K562 (cell line): Measurements from ENCODE around the gene CD274. TPM values are rescaled to one million over a fixed set of nuclear protein-coding genes. Genes with fewer than 3 reads are reported as not detected.

Experiments used
- ARID4B ChIP-seq: sonication (generic); formaldehyde crosslinking; IDR thresholded peaks from 2 replicates; pipeline ENCODE4 v1.8.0; 2022; ENCODE audit warnings: mild to moderate bottlenecking, missing genetic modification reagents
- CBFA2T2 ChIP-seq: fragments of 450-650 bp; conservative IDR thresholded peaks from 2 replicates; pipeline ENCODE4 v1.6.1; 2017; ENCODE audit warnings: mild to moderate bottlenecking
- E2F6 ChIP-seq, 2 experiments: IDR thresholded peaks; 2 replicates each; pipeline ENCODE4 v1.6.1; 2011; ENCODE audit warnings: borderline replicate concordance in 1 of 2, control low read depth in 1 of 2, low read depth in 1 of 2, low read length in 1 of 2, mild to moderate bottlenecking in 1 of 2, mixed read lengths in 1 of 2, moderate library complexity in 1 of 2; ENCODE audit not compliant: insufficient read depth in 1 of 2, insufficient read length in 1 of 2, poor library complexity in 1 of 2, severe bottlenecking in 1 of 2; ENCODE audit errors: extremely low read depth in 1 of 2
- FUS ChIP-seq: fragments of 200-400 bp; formaldehyde crosslinking; optimal IDR thresholded peaks from 2 replicates; pipeline ENCODE3; 2017; ENCODE audit warnings: low read depth, low read length
- NRF1 ChIP-seq, 2 experiments: fragments of 450-650 bp; IDR thresholded peaks in 1 of 2; conservative IDR thresholded peaks in 1 of 2; 2 replicates each; pipeline ENCODE4 v1.6.1; 2014; ENCODE audit warnings: mild to moderate bottlenecking in 2 of 2
- PHTF2 ChIP-seq: fragments of 250-450 bp; sonication (Bioruptor Pico); IDR thresholded peaks from 2 replicates; pipeline ENCODE4 v1.5.0; 2021; ENCODE audit warnings: mild to moderate bottlenecking
- TCF15 ChIP-seq: fragments of 250-450 bp; sonication (Bioruptor Pico); IDR thresholded peaks from 2 replicates; pipeline ENCODE4 v1.8.0; 2022; ENCODE audit warnings: moderate library complexity, mild to moderate bottlenecking, inconsistent platforms
- U2AF2 ChIP-seq: fragments of 200-400 bp; formaldehyde crosslinking; optimal IDR thresholded peaks from 2 replicates; pipeline ENCODE3; 2017; ENCODE audit warnings: low read depth, mild to moderate bottlenecking, low read length
- ZBTB40 ChIP-seq, 2 experiments: fragments of 450-650 bp in 1 of 2; sonication (generic) in 1 of 2; formaldehyde crosslinking in 1 of 2; IDR thresholded peaks; 2 replicates each; pipeline versions ENCODE4 v1.7.1 to v1.9.0; 2016 to 2022; ENCODE audit warnings: inconsistent platforms in 1 of 2, mild to moderate bottlenecking in 1 of 2, missing genetic modification reagents in 1 of 2
- ZFP30 ChIP-seq: fragments of 250-450 bp; sonication (Bioruptor Pico); IDR thresholded peaks from 2 replicates; pipeline ENCODE4 v1.8.0; 2022; ENCODE audit warnings: moderate library complexity, mild to moderate bottlenecking, inconsistent platforms, borderline replicate concordance
- polyA plus RNA-seq, 8 experiments: library from polyadenylated mRNA; depleted of rRNA in 4 of 8; stranded (reverse) in 5 of 8; unstranded in 3 of 8; fragments of >200 nt; fragmentation: Nextera tagmentation in 2 of 8; fragmentation: Illumina TruSeq in 1 of 8; extraction: Ambion mirVana in 2 of 8; extraction: Trizol in 1 of 8; gene quantifications; 2 replicates each; pipeline versions ENCODE4 v1.2.1 to v1.2.3, GENCODE V29; 2011 to 2014; ENCODE audit warnings: inconsistent platforms in 1 of 8, missing spikeins in 1 of 8
- total RNA-seq, 7 experiments: library from RNA; depleted of rRNA in 6 of 7; stranded (reverse); fragments of >200 nt in 6 of 7; fragmentation: Illumina TruSeq in 2 of 7; extraction: Trizol in 2 of 7; gene quantifications; 2 replicates each; pipeline versions ENCODE4 v1.2.1 to v1.2.3, GENCODE V29; 2011 to 2021; ENCODE audit warnings: low replicate concordance in 1 of 7

The CD274 gene
- total and polyA plus RNA-seq, 9 of the 15 experiments (the other 6 are each of a cell fraction or from before 2014, with no cell fraction given): 0.07 to 0.51 (median 0.30) TPM; not detected in 1

- TF ChIP-seq ZBTB40 (IDR thresholded peaks at IDR 0.05) (no peak), ZBTB40 (CRISPR knock-in tag; IDR thresholded peaks at IDR 0.05) (no peak), CBFA2T2 (no peak), ZFP30 (no peak), NRF1 (conservative IDR thresholded peaks at IDR 0.05 in 1 of 2, IDR thresholded peaks at IDR 0.05 in 1 of 2) (no peak), TCF15 (no peak), E2F6 (IDR thresholded peaks at IDR 0.05; ENCODE audit: borderline replicate concordance in 1 of 2, extremely low read depth in 1 of 2, insufficient read depth in 1 of 2, insufficient read length in 1 of 2, low read depth in 1 of 2, low read length in 1 of 2, poor library complexity in 1 of 2, severe bottlenecking in 1 of 2) (no peak), ARID4B (CRISPR knock-in tag) (no peak), U2AF2 (no peak), PHTF2 (CRISPR knock-in tag) (no peak), FUS (no peak)
Measured at GRCh38 chr9:5470816-5471215, 20.5 kb downstream of the CD274 start (continued).
